Liver (tissue), 9 donors: ENCODE measurements around the gene RBFOX1. TPM values are rescaled to one million over a fixed set of nuclear protein-coding genes. Genes with fewer than 3 reads are reported as not detected.

Source experiments
- DNase-seq: peaks from one replicate; pipeline ENCODE4 v3.0.0-alpha.2; 2017; ENCODE audit warnings: low spot score
- H3K27ac ChIP-seq, 2 donors: one replicate each; pipeline ENCODE4 v1.7.0; 2013; ENCODE audit warnings: inconsistent platforms in 2 of 2, low read length in 2 of 2, control low read depth in 1 of 2, low read depth in 1 of 2, mild to moderate bottlenecking in 1 of 2
- H3K27me3 ChIP-seq, 4 donors: one replicate each; pipeline versions ENCODE4 v1.6.1 to v1.7.0; 2013; ENCODE audit warnings: low read length in 3 of 4, inconsistent platforms in 1 of 4, mild to moderate bottlenecking in 1 of 4, moderate library complexity in 1 of 4; ENCODE audit not compliant: control insufficient read depth in 4 of 4, insufficient read depth in 4 of 4
- H3K36me3 ChIP-seq, 4 donors: one replicate each; pipeline versions ENCODE4 v1.6.1 to v1.7.0; 2013; ENCODE audit warnings: low read length in 3 of 4, mild to moderate bottlenecking in 3 of 4, low read depth in 1 of 4, moderate library complexity in 1 of 4; ENCODE audit not compliant: control insufficient read depth in 4 of 4, insufficient read depth in 3 of 4
- H3K4me1 ChIP-seq, 4 donors: one replicate each; pipeline versions ENCODE4 v1.6.1 to v1.7.0; 2013; ENCODE audit warnings: low read length in 3 of 4, mild to moderate bottlenecking in 3 of 4, moderate library complexity in 1 of 4; ENCODE audit not compliant: control insufficient read depth in 4 of 4, insufficient read depth in 4 of 4
- H3K4me3 ChIP-seq, 3 donors: one replicate each; pipeline versions ENCODE4 v1.6.1 to v1.7.0; 2013; ENCODE audit warnings: low read length in 3 of 3, control low read depth in 1 of 3, low read depth in 1 of 3, mild to moderate bottlenecking in 1 of 3
- H3K9ac ChIP-seq, 2 donors: one replicate each; pipeline ENCODE4 v1.7.0; 2013; ENCODE audit warnings: low read length in 2 of 2, mild to moderate bottlenecking in 2 of 2, moderate library complexity in 2 of 2, control low read depth in 1 of 2, low read depth in 1 of 2
- H3K9me3 ChIP-seq, 4 donors: one replicate each; pipeline versions ENCODE4 v1.6.1 to v1.7.0; 2013; ENCODE audit warnings: low read length in 3 of 4; ENCODE audit not compliant: control insufficient read depth in 4 of 4
- FOXA1 ChIP-seq: IDR thresholded peaks from 2 replicates; pipeline ENCODE4 v1.6.1; 2016; ENCODE audit warnings: antibody characterized with exemption
- FOXA2 ChIP-seq: IDR thresholded peaks from 2 replicates; pipeline ENCODE4 v1.6.1; 2016; ENCODE audit warnings: antibody characterized with exemption
- GABPA ChIP-seq, 2 donors: IDR thresholded peaks in 1 of 2; conservative IDR thresholded peaks in 1 of 2; 2 replicates each; pipeline ENCODE4 v1.6.1; 2016; ENCODE audit warnings: antibody characterized with exemption in 2 of 2, mild to moderate bottlenecking in 1 of 2, moderate library complexity in 1 of 2
- HNF4G ChIP-seq: IDR thresholded peaks from 2 replicates; pipeline ENCODE4 v1.6.1; 2016; ENCODE audit warnings: antibody characterized with exemption
- JUND ChIP-seq, 2 donors: IDR thresholded peaks; 2 replicates each; pipeline ENCODE4 v1.6.1; 2016; ENCODE audit warnings: antibody characterized with exemption in 2 of 2
- NR2F2 ChIP-seq: IDR thresholded peaks from 2 replicates; pipeline ENCODE4 v1.6.1; 2016; ENCODE audit warnings: antibody characterized with exemption
- RAD21 ChIP-seq, 2 donors: IDR thresholded peaks; 2 replicates each; pipeline ENCODE4 v1.6.1; 2016; ENCODE audit warnings: antibody characterized with exemption in 2 of 2, mild to moderate bottlenecking in 2 of 2
- RXRA ChIP-seq, 2 donors: IDR thresholded peaks; 2 replicates each; pipeline ENCODE4 v1.6.1; 2017 to 2018; ENCODE audit warnings: antibody characterized with exemption in 2 of 2, mild to moderate bottlenecking in 1 of 2
- SP1 ChIP-seq: IDR thresholded peaks from 2 replicates; pipeline ENCODE4 v1.6.1; 2018; ENCODE audit warnings: antibody characterized with exemption, mild to moderate bottlenecking
- TAF1 ChIP-seq: conservative IDR thresholded peaks from 2 replicates; pipeline ENCODE4 v1.6.1; 2016; ENCODE audit warnings: antibody characterized with exemption, mild to moderate bottlenecking
- YY1 ChIP-seq: IDR thresholded peaks from 2 replicates; pipeline ENCODE4 v1.6.1; 2016; ENCODE audit warnings: antibody characterized with exemption, mild to moderate bottlenecking
- WGBS: extraction: QIAGEN DNeasy Blood & Tissue Kit; methylation state at CpG from one replicate; pipeline ENCODE4 v1.1.7; 2013; 5-methylcytosine and 5-hydroxymethylcytosine counted together
- polyA plus RNA-seq, 2 donors: library from polyadenylated mRNA; stranded (reverse) in 1 of 2; unstranded in 1 of 2; fragments of 200-250 nt in 1 of 2; fragments of >200 nt in 1 of 2; fragmentation: Nextera tagmentation in 1 of 2; extraction: Ambion mirVana in 1 of 2; gene quantifications; one replicate each; pipeline versions ENCODE4 v1.2.1 to v1.2.3, GENCODE V29; 2013 to 2015
- total RNA-seq, 2 donors: library from RNA; depleted of rRNA; stranded (reverse); fragments of >200 nt; gene quantifications; one replicate each; pipeline ENCODE4 v1.2.3, GENCODE V29; 2014
- TF ChIP-seq, protein P1 (sequence below): IDR thresholded peaks from 2 replicates; pipeline ENCODE4 v1.6.1; 2016; ENCODE audit warnings: antibody characterized with exemption, mild to moderate bottlenecking
- TF ChIP-seq, protein P2 (sequence below): IDR thresholded peaks from 2 replicates; pipeline ENCODE4 v1.6.1; 2016; ENCODE audit warnings: antibody characterized with exemption
- TF ChIP-seq, protein P3 (sequence below): IDR thresholded peaks from 2 replicates; pipeline ENCODE4 v1.6.1; 2016; ENCODE audit warnings: antibody characterized with exemption
- TF ChIP-seq, protein P4 (sequence below): fragments of 150-350 bp; IDR thresholded peaks from 2 replicates; pipeline ENCODE4 v1.5.1; 2017; ENCODE audit warnings: improper control_type of control experiment, low read depth, low read length; ENCODE audit not compliant: missing input control
- TF ChIP-seq, protein P5 (sequence below): IDR thresholded peaks from 2 replicates; pipeline ENCODE4 v1.6.1; 2016; ENCODE audit warnings: antibody characterized with exemption
- donor health status: healthy.
- donor health status: healthy.
- donor health status: healthy.
- donor health status: healthy.
- donor health status: healthy.

RBFOX1 gene
- total and polyA plus RNA-seq, 4 donors: not detected

DNA sequence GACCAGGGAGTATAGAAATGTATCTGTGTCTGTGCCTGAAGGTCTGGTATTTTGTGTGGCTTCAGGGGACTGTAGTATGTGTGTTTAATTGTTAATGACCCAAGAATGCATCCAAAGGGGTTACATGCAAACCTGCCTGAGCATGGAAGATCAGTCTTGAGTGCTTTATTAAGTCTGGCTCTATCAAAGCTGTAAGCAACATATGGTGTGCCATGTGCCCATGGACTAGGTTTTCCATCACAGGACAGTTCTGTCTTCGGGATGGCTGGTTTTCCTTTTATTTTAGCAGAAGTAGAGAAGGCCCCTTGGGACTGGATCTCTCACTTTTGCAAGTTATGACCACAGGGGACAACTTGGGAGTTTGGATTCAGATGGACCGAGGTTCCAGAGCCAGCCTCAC lies 18.2 kb downstream of the RBFOX1 start (continued):
- TF ChIP-seq, protein P1, sequence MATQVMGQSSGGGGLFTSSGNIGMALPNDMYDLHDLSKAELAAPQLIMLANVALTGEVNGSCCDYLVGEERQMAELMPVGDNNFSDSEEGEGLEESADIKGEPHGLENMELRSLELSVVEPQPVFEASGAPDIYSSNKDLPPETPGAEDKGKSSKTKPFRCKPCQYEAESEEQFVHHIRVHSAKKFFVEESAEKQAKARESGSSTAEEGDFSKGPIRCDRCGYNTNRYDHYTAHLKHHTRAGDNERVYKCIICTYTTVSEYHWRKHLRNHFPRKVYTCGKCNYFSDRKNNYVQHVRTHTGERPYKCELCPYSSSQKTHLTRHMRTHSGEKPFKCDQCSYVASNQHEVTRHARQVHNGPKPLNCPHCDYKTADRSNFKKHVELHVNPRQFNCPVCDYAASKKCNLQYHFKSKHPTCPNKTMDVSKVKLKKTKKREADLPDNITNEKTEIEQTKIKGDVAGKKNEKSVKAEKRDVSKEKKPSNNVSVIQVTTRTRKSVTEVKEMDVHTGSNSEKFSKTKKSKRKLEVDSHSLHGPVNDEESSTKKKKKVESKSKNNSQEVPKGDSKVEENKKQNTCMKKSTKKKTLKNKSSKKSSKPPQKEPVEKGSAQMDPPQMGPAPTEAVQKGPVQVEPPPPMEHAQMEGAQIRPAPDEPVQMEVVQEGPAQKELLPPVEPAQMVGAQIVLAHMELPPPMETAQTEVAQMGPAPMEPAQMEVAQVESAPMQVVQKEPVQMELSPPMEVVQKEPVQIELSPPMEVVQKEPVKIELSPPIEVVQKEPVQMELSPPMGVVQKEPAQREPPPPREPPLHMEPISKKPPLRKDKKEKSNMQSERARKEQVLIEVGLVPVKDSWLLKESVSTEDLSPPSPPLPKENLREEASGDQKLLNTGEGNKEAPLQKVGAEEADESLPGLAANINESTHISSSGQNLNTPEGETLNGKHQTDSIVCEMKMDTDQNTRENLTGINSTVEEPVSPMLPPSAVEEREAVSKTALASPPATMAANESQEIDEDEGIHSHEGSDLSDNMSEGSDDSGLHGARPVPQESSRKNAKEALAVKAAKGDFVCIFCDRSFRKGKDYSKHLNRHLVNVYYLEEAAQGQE: no peak
- TF ChIP-seq YY1: no peak
- TF ChIP-seq, protein P2, sequence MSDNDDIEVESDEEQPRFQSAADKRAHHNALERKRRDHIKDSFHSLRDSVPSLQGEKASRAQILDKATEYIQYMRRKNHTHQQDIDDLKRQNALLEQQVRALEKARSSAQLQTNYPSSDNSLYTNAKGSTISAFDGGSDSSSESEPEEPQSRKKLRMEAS: no peak
- no peak for TF ChIP-seq JUND (IDR thresholded peaks at IDR 0.05)

DNA sequence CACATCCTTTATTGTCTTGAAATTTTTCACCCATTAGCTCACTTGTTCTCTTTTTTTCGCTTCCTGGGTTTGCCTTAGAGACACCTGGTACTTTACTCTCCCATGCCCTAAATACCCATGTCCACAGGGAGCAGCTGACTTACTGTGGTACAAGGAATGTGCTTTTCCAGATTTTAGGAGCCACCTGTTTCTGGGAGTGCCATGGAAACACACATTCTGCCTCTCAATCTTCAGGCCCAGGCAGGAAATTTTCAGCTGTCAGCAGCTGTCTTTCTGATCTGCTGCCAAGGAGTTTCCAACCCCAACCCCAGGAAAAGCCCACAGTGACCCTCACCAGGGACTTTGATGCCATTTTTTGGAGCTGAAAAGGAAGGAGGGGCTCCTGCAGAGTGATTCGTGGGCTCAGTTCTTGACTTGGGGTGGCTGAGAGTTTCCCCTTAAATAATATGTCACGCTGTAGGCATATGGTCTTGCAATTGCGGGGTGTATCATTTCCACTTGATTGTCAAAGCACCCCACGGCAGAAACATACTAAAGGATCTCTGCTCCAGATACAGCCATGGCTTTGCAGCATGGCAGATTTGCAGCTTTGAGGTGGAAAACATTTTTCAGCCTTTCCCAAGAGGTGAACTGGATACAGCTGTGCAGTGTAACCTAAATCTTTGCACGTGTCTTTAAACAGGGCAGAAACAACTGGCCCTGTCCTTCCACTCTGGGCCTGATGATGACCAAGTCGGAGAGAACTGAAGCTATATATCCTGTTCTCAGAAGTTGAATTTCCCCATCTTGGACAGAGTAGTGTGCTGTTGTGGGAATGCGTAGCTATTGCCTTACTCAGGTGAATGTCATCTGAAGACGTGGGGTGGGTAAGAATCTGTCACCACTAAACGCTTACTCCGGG lies 19.2 kb downstream of the RBFOX1 start:
- DNase-seq: no peak
- H3K36me3 ChIP-seq: no peaks in the 10 kb centered on the region
- H3K9ac ChIP-seq: no peak overlapping the region
- peaks cover 0 to under 1% (median 0%) of the 10 kb centered on the region in 4 donors for H3K27me3 ChIP-seq
- H3K9me3 ChIP-seq: no peaks in the 10 kb centered on the region
- no peaks in the 10 kb centered on the region for H3K4me1 ChIP-seq
- TF ChIP-seq SP1 (no peak), HNF4G (no peak), JUND (IDR thresholded peaks at IDR 0.05) (no peak), GABPA (IDR thresholded peaks at IDR 0.05 in 1 of 2, conservative IDR thresholded peaks at IDR 0.05 in 1 of 2) (no peak), FOXA1 (no peak), YY1 (no peak), FOXA2 (no peak), NR2F2 (no peak), RXRA (IDR thresholded peaks at IDR 0.05) (no peak), TAF1 (no peak), RAD21 (IDR thresholded peaks at IDR 0.05) (no peak)
- TF ChIP-seq, protein P1: no peak
- TF ChIP-seq, protein P3, sequence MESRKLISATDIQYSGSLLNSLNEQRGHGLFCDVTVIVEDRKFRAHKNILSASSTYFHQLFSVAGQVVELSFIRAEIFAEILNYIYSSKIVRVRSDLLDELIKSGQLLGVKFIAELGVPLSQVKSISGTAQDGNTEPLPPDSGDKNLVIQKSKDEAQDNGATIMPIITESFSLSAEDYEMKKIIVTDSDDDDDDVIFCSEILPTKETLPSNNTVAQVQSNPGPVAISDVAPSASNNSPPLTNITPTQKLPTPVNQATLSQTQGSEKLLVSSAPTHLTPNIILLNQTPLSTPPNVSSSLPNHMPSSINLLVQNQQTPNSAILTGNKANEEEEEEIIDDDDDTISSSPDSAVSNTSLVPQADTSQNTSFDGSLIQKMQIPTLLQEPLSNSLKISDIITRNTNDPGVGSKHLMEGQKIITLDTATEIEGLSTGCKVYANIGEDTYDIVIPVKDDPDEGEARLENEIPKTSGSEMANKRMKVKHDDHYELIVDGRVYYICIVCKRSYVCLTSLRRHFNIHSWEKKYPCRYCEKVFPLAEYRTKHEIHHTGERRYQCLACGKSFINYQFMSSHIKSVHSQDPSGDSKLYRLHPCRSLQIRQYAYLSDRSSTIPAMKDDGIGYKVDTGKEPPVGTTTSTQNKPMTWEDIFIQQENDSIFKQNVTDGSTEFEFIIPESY: no peak
- TF ChIP-seq, protein P4, sequence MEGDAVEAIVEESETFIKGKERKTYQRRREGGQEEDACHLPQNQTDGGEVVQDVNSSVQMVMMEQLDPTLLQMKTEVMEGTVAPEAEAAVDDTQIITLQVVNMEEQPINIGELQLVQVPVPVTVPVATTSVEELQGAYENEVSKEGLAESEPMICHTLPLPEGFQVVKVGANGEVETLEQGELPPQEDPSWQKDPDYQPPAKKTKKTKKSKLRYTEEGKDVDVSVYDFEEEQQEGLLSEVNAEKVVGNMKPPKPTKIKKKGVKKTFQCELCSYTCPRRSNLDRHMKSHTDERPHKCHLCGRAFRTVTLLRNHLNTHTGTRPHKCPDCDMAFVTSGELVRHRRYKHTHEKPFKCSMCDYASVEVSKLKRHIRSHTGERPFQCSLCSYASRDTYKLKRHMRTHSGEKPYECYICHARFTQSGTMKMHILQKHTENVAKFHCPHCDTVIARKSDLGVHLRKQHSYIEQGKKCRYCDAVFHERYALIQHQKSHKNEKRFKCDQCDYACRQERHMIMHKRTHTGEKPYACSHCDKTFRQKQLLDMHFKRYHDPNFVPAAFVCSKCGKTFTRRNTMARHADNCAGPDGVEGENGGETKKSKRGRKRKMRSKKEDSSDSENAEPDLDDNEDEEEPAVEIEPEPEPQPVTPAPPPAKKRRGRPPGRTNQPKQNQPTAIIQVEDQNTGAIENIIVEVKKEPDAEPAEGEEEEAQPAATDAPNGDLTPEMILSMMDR: no peak
- TF ChIP-seq, protein P2: no peak
- TF ChIP-seq, protein P5, sequence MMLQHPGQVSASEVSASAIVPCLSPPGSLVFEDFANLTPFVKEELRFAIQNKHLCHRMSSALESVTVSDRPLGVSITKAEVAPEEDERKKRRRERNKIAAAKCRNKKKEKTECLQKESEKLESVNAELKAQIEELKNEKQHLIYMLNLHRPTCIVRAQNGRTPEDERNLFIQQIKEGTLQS: no peak
- 73% methylated on average over 11 of the region's 11 CpGs for WGBS
- H3K27ac ChIP-seq: no peak overlapping the region
- H3K4me3 ChIP-seq: no peak overlapping the region
